HepG2 (cell line): ENCODE measurements around the gene TRMT5. TPM values are rescaled to one million over a fixed set of nuclear protein-coding genes. Genes with fewer than 3 reads are reported as not detected.

ENCODE experiments used
- ATAC-seq: fragments of 200-7000 bp; cut with Tn5 transposase; 3 replicates; pipeline ENCODE4 v1.9.1; 2020; ENCODE audit warnings: mild to moderate bottlenecking, moderate library complexity
- BruUV-seq: library from RNA; stranded (reverse); fragments of 400-500 nt; replicated peaks from 2 replicates; lab custom pipeline; 2021; lab: Mats Ljungman, UMichigan
- CTCF ChIA-PET: fragments of 300-600 bp; formaldehyde crosslinking; extraction: SDS; loops from one replicate; lab custom pipeline; 2021; ENCODE audit warnings: low total read pairs, inconsistent platforms, low intra/inter-chr PET ratio; lab: Yijun Ruan, JAX
- POLR2A ChIA-PET: fragments of 350-600 bp; sonication (Branson Sonifier 250); formaldehyde crosslinking; loops from one replicate; lab custom pipeline; 2020; ENCODE audit warnings: antibody characterized with exemption, inconsistent platforms; lab: Yijun Ruan, JAX
- DNase-seq: peaks from one replicate; pipeline ENCODE4 v3.0.0-alpha.2; 2015; ENCODE audit warnings: low spot score
- FAIRE-seq: peaks from 3 replicates; lab custom pipeline; 2011; peaks lifted over from hg19 to GRCh38; lab: Jason Lieb, UNC
- H2AFZ ChIP-seq: one replicate; pipeline ENCODE4 v1.6.1; 2011; ENCODE audit warnings: low read length, inconsistent platforms
- H3K27ac ChIP-seq: fragments of 300-600 bp; 3 replicates; pipeline ENCODE4 v1.8.0; 2011; ENCODE audit warnings: mixed run types, mild to moderate bottlenecking, mixed read lengths, low read length, inconsistent platforms; ENCODE audit not compliant: insufficient read depth; ENCODE audit errors: extremely low read length
- H3K27me3 ChIP-seq, 2 experiments: fragments of 200-600 bp in 1 of 2; 2 replicates in 1 of 2; 3 replicates in 1 of 2; pipeline versions ENCODE4 v1.6.0 to v1.8.0; 2011; ENCODE audit warnings: low read length in 2 of 2, mild to moderate bottlenecking in 2 of 2, moderate library complexity in 2 of 2, inconsistent platforms in 1 of 2; ENCODE audit not compliant: insufficient read depth in 2 of 2, control insufficient read depth in 1 of 2
- H3K36me3 ChIP-seq, 2 experiments: fragments of 200-600 bp in 1 of 2; replicated peaks in 1 of 2; 2 replicates in 1 of 2; 3 replicates in 1 of 2; pipeline versions ENCODE4 v1.5.1 to v1.8.0; 2011; ENCODE audit warnings: low read length in 2 of 2, inconsistent platforms in 1 of 2; ENCODE audit not compliant: insufficient read depth in 2 of 2, control insufficient read depth in 1 of 2
- H3K4me1 ChIP-seq: 2 replicates; pipeline ENCODE4 v1.5.1; 2012; ENCODE audit warnings: low read length, inconsistent platforms; ENCODE audit not compliant: insufficient read depth
- H3K4me2 ChIP-seq: 2 replicates; pipeline ENCODE4 v1.6.0; 2011; ENCODE audit warnings: low read depth, low read length, inconsistent platforms
- H3K4me3 ChIP-seq, 3 experiments: fragments of 200-600 bp in 1 of 3; sonication (generic), shearing (Covaris generic) in 1 of 3; replicated peaks in 1 of 3; 2 replicates each; pipeline ENCODE4 v1.5.1; 2011 to 2016; ENCODE audit warnings: low read length in 3 of 3, inconsistent platforms in 2 of 3, low read depth in 2 of 3, mild to moderate bottlenecking in 2 of 3, control low read depth in 1 of 3, mixed read lengths in 1 of 3; ENCODE audit not compliant: insufficient read depth in 1 of 3
- H3K79me2 ChIP-seq: one replicate; pipeline ENCODE4 v1.6.1; 2011; ENCODE audit warnings: low read length, inconsistent platforms; ENCODE audit not compliant: insufficient read depth
- H3K9ac ChIP-seq: 2 replicates; pipeline ENCODE4 v1.6.0; 2011; ENCODE audit warnings: mild to moderate bottlenecking, low read depth, low read length, inconsistent platforms; ENCODE audit not compliant: insufficient read depth
- H3K9me3 ChIP-seq: 2 replicates; pipeline ENCODE4 v1.5.1; 2012; ENCODE audit warnings: mild to moderate bottlenecking, low read length
- H4K20me1 ChIP-seq: 2 replicates; pipeline ENCODE4 v1.6.0; 2011; ENCODE audit warnings: inconsistent platforms, mild to moderate bottlenecking, low read length, moderate library complexity; ENCODE audit not compliant: insufficient read depth
- GMEB2 ChIP-seq: IDR thresholded peaks from 2 replicates; pipeline ENCODE4 v1.6.1; 2016; ENCODE audit warnings: missing biosample characterization, missing genetic modification reagents, low read depth
- HNF4A ChIP-seq: sonication (generic); formaldehyde crosslinking; IDR thresholded peaks from 2 replicates; pipeline ENCODE4 v1.4.0; 2020; ENCODE audit warnings: missing genetic modification reagents
- PHB2 ChIP-seq: fragments of 450-650 bp; IDR thresholded peaks from 2 replicates; pipeline ENCODE4 v1.6.1; 2018; ENCODE audit not compliant: partially characterized antibody
- ZNF720 ChIP-seq: sonication (generic); formaldehyde crosslinking; IDR thresholded peaks from 2 replicates; pipeline ENCODE4 v1.4.0; 2020; ENCODE audit warnings: missing genetic modification reagents
- ZNF761 ChIP-seq: sonication (generic); formaldehyde crosslinking; conservative IDR thresholded peaks from 2 replicates; pipeline ENCODE4 v1.4.0; 2020; ENCODE audit warnings: mild to moderate bottlenecking, missing genetic modification reagents
- ZNF782 ChIP-seq: sonication (generic); formaldehyde crosslinking; IDR thresholded peaks from 2 replicates; pipeline ENCODE4 v1.4.0; 2020; ENCODE audit warnings: missing genetic modification reagents, mild to moderate bottlenecking, borderline replicate concordance
- WGBS: methylation state at CpG from one replicate; pipeline ENCODE4 v1.1.6; 2017; ENCODE audit warnings: low lambda C conversion rate; 5-methylcytosine and 5-hydroxymethylcytosine counted together
- in situ Hi-C: cut with HindIII; loops from 2 replicates; pipeline ENCODE4 v1.10.0; 2017; ENCODE audit warnings: low pct_unique_long_range_greater_than_20kb; ENCODE audit not compliant: extremely low pct_ligation_motif_present
- intact Hi-C: fragments of 100-400 bp; cut with micrococcal nuclease; formaldehyde crosslinking; loops from one replicate; pipeline ENCODE4 v1.10.0; 2022; ENCODE audit not compliant: unreplicated experiment
- polyA plus RNA-seq, 8 experiments: library from polyadenylated mRNA; depleted of rRNA in 3 of 8; stranded (reverse) in 7 of 8; unstranded in 1 of 8; fragments of >200 nt; fragmentation: Illumina TruSeq in 4 of 8; extraction: Trizol in 4 of 8; gene quantifications; 2 replicates each; pipeline versions ENCODE4 v1.2.1 to v1.2.3, GENCODE V29; 2011 to 2016; ENCODE audit warnings: low read depth in 4 of 8, missing spikeins in 1 of 8, mixed read lengths in 1 of 8; ENCODE audit not compliant: insufficient read depth in 1 of 8
- total RNA-seq, 5 experiments: library from RNA; depleted of rRNA; stranded (reverse); fragments of >200 nt; fragmentation: Illumina TruSeq; extraction: Trizol; gene quantifications; 2 replicates each; pipeline ENCODE4 v1.2.3, GENCODE V29; 2016; ENCODE audit warnings: low read depth in 1 of 5

The TRMT5 gene
- total and polyA plus RNA-seq, 2 of the 13 experiments (the other 11 are each of a cell fraction or from before 2014, with no cell fraction given): 3.6 to 16.0 TPM

- TF ChIP-seq PHB2 (no peak), ZNF720 (CRISPR knock-in tag) (no peak), GMEB2 (CRISPR knock-in tag) (no peak)
Measured at GRCh38 chr14:60943637-60944032, 37.2 kb downstream of the TRMT5 start (continued).

- BruUV-seq: no TSS peak
- intact Hi-C loops (no loop called here), in situ Hi-C loops (no loop called here)
- Histone ChIP-seq H3K4me3 (no peak overlapping the region), H4K20me1 (no peaks in the 10 kb centered on the region), H3K79me2 (no peaks in the 10 kb centered on the region), H3K9ac (no peak overlapping the region), H3K27ac (no peak overlapping the region), H3K27me3 (no peaks in the 10 kb centered on the region), H3K4me1 (peaks cover 6% of the 10 kb centered on the region; the same call in 1 of the 2 replicates), H3K36me3 (no peaks in the 10 kb centered on the region), H3K9me3 (no peaks in the 10 kb centered on the region), H2AFZ (no peak overlapping the region), H3K4me2 (no peak overlapping the region)
- ChIA-PET CTCF (no interaction called here), POLR2A (no interaction called here)
- no peak for TF ChIP-seq ZNF761 (CRISPR knock-in tag)
- FAIRE-seq: no peak
- DNase-seq: no peak
- no peak for ATAC-seq
Measured at GRCh38 chr14:60935319-60935718, 45.6 kb downstream of the TRMT5 start.

- Histone ChIP-seq H3K4me2 (no peak overlapping the region), H4K20me1 (no peaks in the 10 kb centered on the region), H3K9ac (no peak overlapping the region), H3K4me1 (peaks cover 6% of the 10 kb centered on the region; the same call in 1 of the 2 replicates), H2AFZ (no peak overlapping the region), H3K9me3 (no peaks in the 10 kb centered on the region), H3K4me3 (no peak overlapping the region), H3K27ac (no peak overlapping the region), H3K36me3 (no peaks in the 10 kb centered on the region), H3K79me2 (no peaks in the 10 kb centered on the region), H3K27me3 (no peaks in the 10 kb centered on the region)
- FAIRE-seq (no peak), ATAC-seq (no peak), DNase-seq (no peak)
- ChIA-PET CTCF (no interaction called here), POLR2A (no interaction called here)
- WGBS: 87% methylated on average over 8 of the region's 8 CpGs
- intact Hi-C loops (no loop called here), in situ Hi-C loops (no loop called here)
- BruUV-seq: no TSS peak
- TF ChIP-seq ZNF782: no peak
- TF ChIP-seq HNF4A (CRISPR knock-in tag): 0 out of 2 replicates have a peak, but pooled peaks have one; percentile 5
Measured at GRCh38 chr14:60933920-60934655, 46.8 kb downstream of the TRMT5 start.
